Jurkat, Clone E6-1 (cell line): Measurements from ENCODE around the gene SESN3. TPM values are rescaled to one million over a fixed set of nuclear protein-coding genes. Genes with fewer than 3 reads are reported as not detected.
"Not testable (repeated sequence)": the region's sequence is repeated elsewhere in the genome, so short reads cannot be mapped to it uniquely, and the experiment has no call there.

Experiments used
- DNase-seq: peaks from one replicate; pipeline ENCODE4 v3.0.0-alpha.2; 2011; ENCODE audit warnings: low read depth, low spot score
- H3K4me3 ChIP-seq: 2 replicates; pipeline ENCODE4 v1.5.1; 2011; ENCODE audit warnings: mild to moderate bottlenecking, low read length, control low read depth, moderate library complexity
- polyA plus RNA-seq: library from polyadenylated mRNA; unstranded; fragments of >200 nt; gene quantifications from one replicate; pipeline ENCODE4 v1.2.1, GENCODE V29; 2012; ENCODE audit warnings: missing spikeins; ENCODE audit not compliant: insufficient read length, insufficient read depth

The SESN3 gene, protein sequence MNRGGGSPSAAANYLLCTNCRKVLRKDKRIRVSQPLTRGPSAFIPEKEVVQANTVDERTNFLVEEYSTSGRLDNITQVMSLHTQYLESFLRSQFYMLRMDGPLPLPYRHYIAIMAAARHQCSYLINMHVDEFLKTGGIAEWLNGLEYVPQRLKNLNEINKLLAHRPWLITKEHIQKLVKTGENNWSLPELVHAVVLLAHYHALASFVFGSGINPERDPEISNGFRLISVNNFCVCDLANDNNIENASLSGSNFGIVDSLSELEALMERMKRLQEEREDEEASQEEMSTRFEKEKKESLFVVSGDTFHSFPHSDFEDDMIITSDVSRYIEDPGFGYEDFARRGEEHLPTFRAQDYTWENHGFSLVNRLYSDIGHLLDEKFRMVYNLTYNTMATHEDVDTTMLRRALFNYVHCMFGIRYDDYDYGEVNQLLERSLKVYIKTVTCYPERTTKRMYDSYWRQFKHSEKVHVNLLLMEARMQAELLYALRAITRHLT
- 1.6 TPM for polyA plus RNA-seq

DNA sequence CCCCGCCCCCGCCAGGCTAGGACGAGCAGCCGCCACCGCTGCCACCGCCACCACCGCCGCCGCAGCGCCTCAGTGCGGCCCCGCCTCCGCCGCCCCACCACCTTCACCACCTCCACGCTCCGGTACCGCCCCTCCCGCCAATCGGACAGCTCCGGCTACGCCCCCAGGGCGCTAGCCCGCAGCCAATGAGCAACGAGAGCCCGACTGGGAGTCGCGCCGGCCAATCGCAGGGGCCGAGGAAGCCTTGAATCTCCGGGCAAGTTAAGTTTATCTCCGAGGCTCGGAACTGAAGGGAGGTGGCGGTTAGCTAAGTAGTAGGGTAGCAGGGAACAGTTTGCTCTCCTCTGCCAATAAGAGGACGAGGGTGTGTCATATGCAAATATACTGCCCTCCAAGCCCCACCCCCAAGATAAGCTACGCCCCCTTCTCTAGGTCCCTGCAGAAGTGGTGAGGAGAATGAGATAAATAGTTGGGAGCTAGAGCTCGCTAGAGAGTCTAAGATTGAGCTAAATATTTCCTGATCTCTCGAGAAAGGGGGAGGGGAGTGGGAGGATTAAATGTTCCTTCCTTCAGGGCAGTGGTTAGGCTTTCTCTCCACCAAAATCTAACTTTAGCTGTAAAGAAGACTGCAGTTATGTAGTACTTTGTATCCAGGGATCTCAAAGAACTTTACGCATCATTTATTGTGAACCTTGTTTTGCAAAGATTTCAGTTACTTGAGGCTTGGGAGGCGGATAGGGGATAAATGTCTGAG, at the start of gene SESN3:
SESN3 (minus strand) TSS at position 76 of the 754 bp plus-strand sequence. CDS start 342 bp downstream, outside the sequence.
- peak; percentile 98 for DNase-seq
- H3K4me3 ChIP-seq: peak within 1 kb of the TSS; percentile 55

GRCh38 chr11:95279921-95280868, 49.2 kb upstream of the SESN3 start:
- DNase-seq: no peak
- H3K4me3 ChIP-seq: no peak overlapping the region

GRCh38 chr11:95277868-95278267, 46.9 kb upstream of the SESN3 start:
- DNase-seq: no peak
- no peak overlapping the region for H3K4me3 ChIP-seq

DNA sequence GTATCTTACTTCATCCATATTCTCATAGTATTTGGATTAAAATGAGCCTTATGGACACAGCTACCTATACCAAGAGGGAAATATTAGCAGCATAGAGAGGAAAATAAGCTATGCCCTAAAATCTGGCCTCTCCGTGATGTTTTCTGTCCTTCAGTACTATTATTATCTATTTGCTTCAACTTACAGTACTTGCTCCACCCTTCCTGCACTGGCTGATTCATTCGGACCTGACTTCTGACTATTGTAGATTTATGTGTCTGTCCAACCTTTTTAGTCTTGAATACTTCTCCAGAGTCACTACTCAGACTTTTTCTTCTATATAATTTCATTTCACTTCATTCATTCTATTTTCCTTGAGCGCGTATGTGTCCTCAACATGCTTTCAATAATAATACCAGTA, 45.1 kb upstream of the SESN3 start:
- H3K4me3 ChIP-seq: no peak overlapping the region
- no peak for DNase-seq

DNA sequence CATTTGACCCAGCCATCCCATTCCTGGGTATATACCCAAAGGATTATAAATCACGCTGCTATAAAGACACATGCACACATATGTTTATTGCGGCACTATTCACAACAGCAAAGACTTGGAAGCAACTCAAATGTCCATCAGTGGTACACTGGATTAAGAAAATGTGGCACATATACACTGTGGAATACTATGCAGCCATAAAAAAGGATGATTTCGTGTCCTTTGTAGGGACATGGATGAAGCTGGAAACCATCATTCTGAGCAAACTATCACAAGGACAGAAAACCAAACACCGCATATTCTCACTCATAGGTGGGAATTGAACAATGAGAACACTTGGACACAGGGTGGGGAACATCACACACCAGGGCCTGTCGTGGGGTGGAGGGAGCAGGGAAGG, 42.6 kb upstream of the SESN3 start:
- not testable (repeated sequence) for DNase-seq, H3K4me3 ChIP-seq

DNA sequence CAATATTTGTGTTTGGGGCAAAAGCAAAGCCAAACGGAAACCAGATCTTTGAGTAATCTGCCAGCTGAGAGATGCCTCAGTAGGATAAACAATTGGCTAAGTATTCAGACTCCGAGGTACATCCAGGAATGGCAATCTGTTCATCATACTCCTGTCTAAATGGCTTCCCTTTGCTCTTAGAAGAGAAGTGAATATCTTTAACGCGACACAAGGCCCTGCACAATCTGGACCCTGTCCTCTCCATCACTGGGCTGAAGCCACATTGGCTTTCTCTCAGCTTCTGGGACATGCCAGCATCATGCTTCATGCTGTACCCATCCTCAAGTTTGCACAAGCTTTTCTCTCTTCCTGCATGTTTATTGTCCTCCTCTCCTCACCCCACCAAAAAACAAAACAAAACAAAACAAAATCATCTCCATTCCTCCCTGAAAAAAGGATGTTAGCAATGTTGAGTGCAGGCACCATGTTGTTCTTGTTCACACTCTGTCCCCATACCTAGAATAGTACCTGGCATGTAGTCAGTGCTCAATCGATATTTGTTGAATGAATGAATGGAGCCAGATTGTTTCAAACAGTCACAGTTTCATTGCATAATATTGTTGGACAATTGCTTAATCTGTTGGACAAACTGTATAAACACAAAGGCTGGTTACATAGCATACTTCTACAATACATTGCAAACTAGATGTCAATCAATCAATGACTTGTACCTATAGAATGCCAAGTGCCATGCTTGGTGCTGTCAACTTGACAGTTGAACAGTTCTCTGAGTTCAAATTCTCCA, 38.2 kb upstream of the SESN3 start:
- no peak for DNase-seq

GRCh38 chr11:95268391-95268790, 37.4 kb upstream of the SESN3 start:
- DNase-seq: no peak
- H3K4me3 ChIP-seq: no peak overlapping the region

More for the DNA sequence above, 38.2 kb upstream of the SESN3 start:
- no peak overlapping the region for H3K4me3 ChIP-seq

GRCh38 chr11:95267601-95268213, 36.7 kb upstream of the SESN3 start:
- no peak overlapping the region for H3K4me3 ChIP-seq
- DNase-seq: no peak

DNA sequence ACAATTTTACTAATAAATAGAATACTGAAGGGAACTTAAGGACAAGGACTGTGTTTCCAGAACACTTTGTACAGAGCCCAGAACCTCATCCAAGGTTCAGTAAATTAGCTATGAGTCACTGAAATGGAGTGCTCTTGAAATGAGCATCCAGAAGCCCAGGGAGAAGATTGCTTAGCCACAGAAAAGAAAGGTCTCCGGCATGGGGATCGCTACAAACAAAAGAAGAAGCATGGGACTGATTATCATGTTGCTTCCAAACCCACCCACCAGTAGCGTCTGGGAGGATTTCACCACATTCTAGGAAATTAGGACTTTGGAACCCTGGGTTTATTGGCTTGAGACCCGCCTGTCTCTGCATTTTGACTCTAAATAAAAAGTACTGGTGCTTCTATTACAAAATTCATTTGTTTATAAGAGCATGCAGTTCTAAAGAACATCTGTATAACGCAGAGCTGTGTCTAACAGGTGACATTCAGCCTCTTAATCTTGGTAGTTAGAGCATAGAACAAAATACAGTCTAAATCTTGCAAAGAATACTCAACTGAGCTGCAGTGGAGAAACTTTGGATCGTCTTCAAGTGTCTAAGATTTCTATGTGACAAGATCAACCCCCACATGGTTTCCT, 35.9 kb upstream of the SESN3 start:
- no peak for DNase-seq
- no peak overlapping the region for H3K4me3 ChIP-seq

DNA sequence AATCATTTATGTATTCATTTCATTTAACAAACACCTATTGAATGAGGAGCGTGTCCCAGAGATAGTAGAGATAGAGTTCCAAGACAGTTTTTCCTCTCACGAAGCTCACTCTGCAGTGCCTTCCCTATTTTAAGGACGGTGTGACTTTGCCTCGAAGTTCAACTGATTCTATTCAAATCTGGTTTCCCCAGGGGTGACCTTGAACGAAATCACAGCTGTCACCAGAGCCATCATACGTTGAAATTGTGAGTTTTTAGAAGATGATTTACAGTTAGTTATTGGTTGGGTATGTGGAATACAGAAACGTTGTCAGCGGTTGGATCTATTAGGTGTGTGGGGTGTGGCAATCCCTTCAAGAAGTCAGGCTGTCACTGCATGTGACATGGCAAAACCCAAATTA, 33.9 kb upstream of the SESN3 start:
- DNase-seq: no peak
- H3K4me3 ChIP-seq: no peak overlapping the region

GRCh38 chr11:95262994-95263765, 32.2 kb upstream of the SESN3 start:
- peak; percentile 85 for DNase-seq
- H3K4me3 ChIP-seq: no peak overlapping the region

DNA sequence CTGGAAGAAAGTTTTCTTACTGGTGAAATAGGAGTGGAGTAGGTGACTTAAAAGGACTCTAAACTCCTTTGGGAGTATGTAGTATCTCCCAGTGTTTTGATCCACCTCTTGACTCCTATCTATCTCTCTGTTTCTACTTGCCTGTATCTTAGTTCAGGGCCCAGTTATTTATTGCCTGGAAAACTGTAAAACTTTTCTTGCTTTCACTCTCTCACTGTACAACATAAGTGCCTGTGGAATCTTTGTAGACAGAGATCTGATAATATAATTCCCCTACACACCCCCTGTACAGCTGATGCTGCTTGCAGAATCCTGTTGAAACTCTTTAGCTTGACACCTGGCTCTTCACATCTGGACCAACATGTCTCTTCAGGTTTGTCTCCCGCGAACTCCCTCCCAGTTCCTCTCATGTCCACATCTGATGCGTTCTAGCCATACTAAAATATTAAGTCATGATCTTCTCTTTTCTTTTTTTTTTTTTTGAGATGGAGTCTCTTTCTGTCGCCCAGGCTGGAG, 26.5 kb upstream of the SESN3 start:
- no peak for DNase-seq

DNA sequence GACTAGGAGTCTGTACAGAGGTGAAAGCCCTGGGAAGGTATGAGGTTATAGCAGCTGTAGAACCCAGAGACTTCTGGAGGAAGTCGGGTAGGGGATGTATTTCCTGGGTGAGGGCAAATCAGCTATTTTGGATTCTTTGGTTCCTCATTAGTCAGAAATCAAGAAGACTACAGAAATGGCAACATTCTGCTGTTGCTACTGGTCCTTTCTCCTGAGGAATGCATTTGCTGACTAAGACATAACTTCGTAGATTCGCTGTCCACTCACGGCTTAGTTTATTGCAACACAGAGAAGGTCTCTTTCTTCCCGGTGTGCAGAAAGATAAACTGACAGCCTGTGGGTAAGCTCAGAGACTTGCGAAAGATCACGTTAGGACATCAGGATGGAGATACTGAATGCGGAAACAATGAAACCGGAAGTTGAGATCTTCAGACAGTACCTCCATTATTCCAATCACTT, 25.3 kb upstream of the SESN3 start:
- peak; percentile 54 for DNase-seq

More for the DNA sequence above, 26.5 kb upstream of the SESN3 start:
- H3K4me3 ChIP-seq: no peak overlapping the region

GRCh38 chr11:95255251-95256145, 24.5 kb upstream of the SESN3 start:
- DNase-seq: no peak

More for the DNA sequence above, 25.3 kb upstream of the SESN3 start:
- no peak overlapping the region for H3K4me3 ChIP-seq

DNA sequence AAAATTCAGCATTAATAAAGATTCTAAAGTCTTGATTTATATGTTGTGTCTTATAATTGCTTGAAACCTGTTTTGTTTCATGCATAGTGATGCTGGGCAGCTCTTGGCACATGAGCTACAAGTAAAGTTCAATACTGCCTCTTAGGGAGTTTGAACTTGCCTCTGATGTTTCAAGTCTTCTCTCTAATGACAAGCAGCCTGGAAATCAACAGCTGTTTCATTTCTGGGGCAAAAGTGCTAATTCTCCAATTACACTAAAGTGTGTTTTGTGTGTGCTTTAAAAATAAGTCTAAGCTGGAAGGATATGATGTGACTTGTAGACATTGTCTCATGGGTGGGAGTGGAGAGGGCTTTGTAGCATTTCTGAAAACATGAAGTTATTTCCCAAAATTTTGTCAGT, 23.7 kb upstream of the SESN3 start:
- no peak overlapping the region for H3K4me3 ChIP-seq
- no peak for DNase-seq

More at GRCh38 chr11:95255251-95256145, 24.5 kb upstream of the SESN3 start:
- no peak overlapping the region for H3K4me3 ChIP-seq
